Measurements from ENCODE around the gene ARFGEF3. TPM values are rescaled to one million over a fixed set of nuclear protein-coding genes. Genes with fewer than 3 reads are reported as not detected.

The ARFGEF3 gene
- total RNA-seq, 1 experiment from 2014 or later, result 20.1 TPM

GRCh38 chr6:138261116-138261780 is 99.5 kb downstream of the ARFGEF3 start:
- Mint-ChIP-seq H3K4me1 (no peaks in the 10 kb centered on the region), H3K27me3 (ENCODE audit: low read depth) (no peaks in the 10 kb centered on the region), H3K27ac (no peak overlapping the region), H3K36me3 (peaks cover 23% of the 10 kb centered on the region), H3K9me3 (no peaks in the 10 kb centered on the region), H3K4me3 (no peak overlapping the region)
- no peak for TF ChIP-seq GABPB1 (CRISPR knock-in tag; IDR thresholded peaks at IDR 0.05)
- no peak for TF ChIP-seq ZNF219 (CRISPR knock-in tag; IDR thresholded peaks at IDR 0.05; ENCODE audit: borderline replicate concordance)
- ATAC-seq (no peak), DNase-seq (ENCODE audit: low spot score) (no peak)
- POLR2A ChIA-PET, result no interaction called here
- CTCF ChIA-PET, result interaction anchor here (0.7 to 1.1 kb wide), 3 partner anchors 15 to 1001 kb away, joined by 3 to 4 read pairs (median 3); partner anchors contain the start of gene HEBP2

- no peak for DNase-seq (ENCODE audit: low spot score)
- no peak overlapping the region for H3K27ac Mint-ChIP-seq
These were observed 102.2 kb downstream of the ARFGEF3 start for GRCh38 chr6:138263963-138264362.

GRCh38 chr6:138264372-138264880 is 102.7 kb downstream of the ARFGEF3 start:
- POLR2A ChIA-PET, result no interaction called here
- ATAC-seq (no peak), DNase-seq (ENCODE audit: low spot score) (no peak)
- CTCF ChIA-PET, result no interaction called here
- no peaks in the 10 kb centered on the region for H3K4me1 Mint-ChIP-seq
- peaks cover 23% of the 10 kb centered on the region for H3K36me3 Mint-ChIP-seq
- no peaks in the 10 kb centered on the region for H3K9me3 Mint-ChIP-seq
- no peak overlapping the region for H3K27ac Mint-ChIP-seq
- H3K27me3 Mint-ChIP-seq (ENCODE audit: low read depth), result no peaks in the 10 kb centered on the region
- no peak overlapping the region for H3K4me3 Mint-ChIP-seq
- no peak for TF ChIP-seq GABPB1 (CRISPR knock-in tag; IDR thresholded peaks at IDR 0.05)
- TF ChIP-seq ETV6 (CRISPR knock-in tag; IDR thresholded peaks at IDR 0.05), result no peak
- no peak for TF ChIP-seq ZNF532 (CRISPR knock-in tag; IDR thresholded peaks at IDR 0.05; ENCODE audit: borderline replicate concordance)
- no peak for TF ChIP-seq ZBTB21 (CRISPR knock-in tag; IDR thresholded peaks at IDR 0.05; ENCODE audit: borderline replicate concordance)
- TF ChIP-seq ELF4 (CRISPR knock-in tag; IDR thresholded peaks at IDR 0.05; ENCODE audit: low read depth), result no peak

More at GRCh38 chr6:138263963-138264362, 102.2 kb downstream of the ARFGEF3 start:
- Mint-ChIP-seq H3K4me3 (no peak overlapping the region), H3K9me3 (no peaks in the 10 kb centered on the region), H3K36me3 (peaks cover 23% of the 10 kb centered on the region), H3K27me3 (ENCODE audit: low read depth) (no peaks in the 10 kb centered on the region), H3K4me1 (no peaks in the 10 kb centered on the region)
- CTCF ChIA-PET, result no interaction called here
- POLR2A ChIA-PET, result no interaction called here
- TF ChIP-seq ZNF416 (CRISPR knock-in tag; IDR thresholded peaks at IDR 0.05) (no peak), ATF3 (CRISPR knock-in tag; conservative IDR thresholded peaks at IDR 0.05) (no peak), TEAD1 (CRISPR knock-in tag; IDR thresholded peaks at IDR 0.05) (no peak), NFATC4 (CRISPR knock-in tag; IDR thresholded peaks at IDR 0.05) (no peak), ELF4 (CRISPR knock-in tag; IDR thresholded peaks at IDR 0.05; ENCODE audit: low read depth) (no peak), JAZF1 (CRISPR knock-in tag; IDR thresholded peaks at IDR 0.05) (no peak), ZNF219 (CRISPR knock-in tag; IDR thresholded peaks at IDR 0.05; ENCODE audit: borderline replicate concordance) (no peak), HMGA2 (CRISPR knock-in tag; IDR thresholded peaks at IDR 0.05) (no peak), ZNF423 (CRISPR knock-in tag; IDR thresholded peaks at IDR 0.05) (no peak), NR3C1 (CRISPR knock-in tag; conservative IDR thresholded peaks at IDR 0.05; ENCODE audit: low read depth) (no peak), OVOL2 (CRISPR knock-in tag; IDR thresholded peaks at IDR 0.05; ENCODE audit: borderline replicate concordance) (no peak), ZNF671 (CRISPR knock-in tag; IDR thresholded peaks at IDR 0.05) (no peak), AFF4 (CRISPR knock-in tag; IDR thresholded peaks at IDR 0.05; ENCODE audit: borderline replicate concordance) (no peak), JUN (CRISPR knock-in tag; IDR thresholded peaks at IDR 0.05) (no peak), ZSCAN18 (CRISPR knock-in tag; IDR thresholded peaks at IDR 0.05) (no peak), IRF2 (CRISPR knock-in tag; IDR thresholded peaks at IDR 0.05; ENCODE audit: borderline replicate concordance, low read depth) (no peak), PRRX2 (CRISPR knock-in tag; IDR thresholded peaks at IDR 0.05) (no peak)
- ATAC-seq, result no peak
